Activated CD4-positive, CD25-positive, alpha-beta regulatory T cell (primary cell): Measurements from ENCODE around the gene MRPL51.
"Not testable (repeated sequence)": the region's sequence is repeated elsewhere in the genome, so short reads cannot be mapped to it uniquely, and the experiment has no call there.

ENCODE experiments used
- DNase-seq, 4 experiments: peaks; one replicate each; lab custom pipeline; 2025; lab: John Stamatoyannopoulos, UW

Gene MRPL51

GRCh38 chr12:6488240-6488639 lies 4.8 kb downstream of the MRPL51 start:
- DNase-seq, result no peak

GRCh38 chr12:6478416-6478815 lies 14.6 kb downstream of the MRPL51 start:
- DNase-seq, result no peak

- DNase-seq, result not testable (repeated sequence)
These were observed 15.3 kb downstream of the MRPL51 start for GRCh38 chr12:6477601-6478377.

GRCh38 chr12:6476489-6476888 lies 16.6 kb downstream of the MRPL51 start:
- no peak for DNase-seq

DNA sequence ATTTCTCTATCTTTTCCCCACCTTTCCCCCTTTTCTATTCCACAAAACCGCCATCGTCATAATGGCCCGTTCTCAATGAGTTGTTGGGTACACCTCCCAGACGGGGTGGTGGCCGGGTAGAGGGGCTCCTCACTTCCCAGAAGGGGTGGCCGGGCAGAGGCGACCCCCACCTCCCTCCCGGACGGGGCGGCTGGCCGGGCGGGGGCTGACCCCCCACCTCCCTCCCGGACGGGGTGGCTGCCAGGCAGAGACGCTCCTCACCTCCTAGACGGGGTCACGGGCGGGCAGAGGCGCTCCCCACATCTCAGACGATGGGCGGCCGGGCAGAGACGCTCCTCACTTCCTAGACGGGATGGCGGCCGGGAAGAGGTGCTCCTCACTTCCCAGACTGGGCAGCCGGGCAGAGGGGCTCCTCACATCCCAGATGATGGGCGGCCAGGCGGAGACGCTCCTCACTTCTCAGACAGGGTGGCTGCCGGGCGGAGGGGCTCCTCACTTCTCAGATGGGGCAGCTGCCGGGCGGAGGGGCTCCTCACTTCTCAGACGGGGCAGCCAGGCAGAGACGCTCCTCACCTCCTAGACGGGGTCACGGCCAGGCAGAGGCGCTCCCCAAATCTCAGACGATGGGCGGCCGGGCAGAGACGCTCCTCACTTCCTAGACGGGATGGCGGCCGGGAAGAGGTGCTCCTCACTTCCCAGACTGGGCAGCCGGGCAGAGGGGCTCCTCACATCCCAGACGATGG lies 17.7 kb downstream of the MRPL51 start:
- not testable (repeated sequence) for DNase-seq

DNA sequence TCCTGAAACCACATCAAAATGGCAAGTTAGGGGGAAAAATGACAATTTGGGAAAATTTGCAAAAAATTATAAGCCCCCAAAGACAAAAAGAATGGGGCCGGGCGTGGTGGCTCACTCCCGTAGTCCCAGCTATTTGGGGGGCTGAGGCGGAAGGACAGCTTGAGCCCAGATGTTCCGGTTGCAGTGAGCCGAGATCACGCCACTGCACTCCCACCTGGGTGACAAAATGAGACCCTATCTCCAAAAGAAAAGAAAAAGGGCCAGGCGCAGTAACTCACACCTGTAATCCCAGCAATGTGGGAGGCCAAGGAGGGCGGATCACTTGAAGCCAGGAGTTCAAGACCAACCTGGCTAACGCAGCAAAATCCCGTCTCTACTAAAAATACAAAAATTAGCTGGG lies 20.6 kb downstream of the MRPL51 start:
- no peak for DNase-seq

- DNase-seq, result no peak
These were observed 21.1 kb downstream of the MRPL51 start for GRCh38 chr12:6471989-6472360.

- peak; percentile 90 to 97 (median 94) for DNase-seq
These were observed 22.5 kb downstream of the MRPL51 start, which contains the start of gene VAMP1 for GRCh38 chr12:6470375-6471163. TSS of gene VAMP1 (minus strand) at chr12:6470677. CDS start at chr12:6470531, 146 bp downstream.

DNA sequence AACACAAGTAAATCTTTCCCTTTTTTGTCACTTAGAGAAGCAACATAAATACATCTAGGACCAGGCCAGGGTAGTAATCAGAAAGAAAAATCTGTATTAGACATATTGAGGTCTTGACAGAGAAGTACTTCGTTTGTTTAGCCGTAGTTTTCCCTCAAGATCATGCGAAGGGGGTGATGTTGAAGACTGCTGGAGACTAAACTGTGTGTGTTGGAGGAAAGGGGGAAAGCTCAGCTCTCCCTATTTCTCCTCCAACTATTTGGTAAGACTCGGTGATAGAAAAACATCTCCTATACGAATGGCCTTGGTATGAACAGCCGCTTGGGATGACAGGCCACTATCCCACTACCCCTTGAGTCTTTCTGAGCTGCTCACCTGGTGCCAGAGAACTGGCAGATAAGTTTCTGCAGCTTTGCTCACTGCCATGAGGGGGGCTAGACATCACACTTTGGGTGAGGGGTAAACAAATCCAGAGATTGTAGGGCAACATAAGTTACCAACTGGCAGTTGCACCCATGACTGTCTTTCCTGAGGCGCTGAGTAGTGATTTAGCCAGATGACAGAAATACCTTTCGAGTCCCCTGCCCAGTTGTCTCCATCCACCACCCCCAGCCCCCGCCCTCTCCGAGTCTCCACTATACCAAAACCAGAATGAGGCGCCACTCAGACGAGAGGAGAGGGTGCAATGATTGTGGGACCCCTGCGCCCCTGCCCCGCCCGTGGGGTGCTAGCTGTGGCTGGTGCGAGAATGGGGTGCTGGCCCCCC lies 23.3 kb downstream of the MRPL51 start:
- no peak for DNase-seq

- DNase-seq, result no peak
These were observed 24.0 kb downstream of the MRPL51 start for GRCh38 chr12:6469092-6469491.

DNA sequence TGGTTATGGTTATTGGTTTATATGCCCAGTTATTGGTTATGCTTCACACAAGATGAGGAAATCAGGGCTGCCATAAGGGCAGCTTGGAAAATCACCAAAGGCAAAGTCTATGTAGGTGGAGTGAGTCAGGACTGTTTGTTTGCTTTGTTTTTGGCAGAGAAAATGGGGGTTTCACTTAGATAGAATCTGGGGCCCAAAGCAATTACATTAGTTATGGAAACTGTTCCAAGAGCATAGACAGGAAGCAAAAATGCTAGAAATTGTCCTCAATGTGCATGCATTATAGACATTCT lies 24.8 kb downstream of the MRPL51 start:
- DNase-seq, result no peak

GRCh38 chr12:6467571-6468282 lies 25.3 kb downstream of the MRPL51 start:
- DNase-seq, result not testable (repeated sequence)

DNA sequence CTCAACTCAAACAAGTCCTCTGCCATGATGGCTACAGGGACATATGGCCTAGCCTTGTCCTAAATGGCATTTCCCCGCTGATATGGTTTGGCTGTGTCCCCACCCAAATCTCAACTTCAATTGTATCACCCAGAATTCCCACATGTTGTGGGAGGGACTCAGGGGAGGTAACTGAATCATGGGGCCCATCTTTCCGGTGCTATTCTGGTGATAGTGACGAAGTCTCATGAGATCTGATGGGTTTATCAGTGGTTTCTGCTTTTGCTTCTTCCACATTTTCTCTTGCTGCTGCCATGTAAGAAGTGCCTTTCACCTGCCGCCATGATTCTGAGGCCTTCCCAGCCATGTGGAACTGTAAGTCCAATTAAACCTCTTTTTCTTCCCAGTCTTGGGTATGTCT lies 26.3 kb downstream of the MRPL51 start:
- not testable (repeated sequence) for DNase-seq

DNA sequence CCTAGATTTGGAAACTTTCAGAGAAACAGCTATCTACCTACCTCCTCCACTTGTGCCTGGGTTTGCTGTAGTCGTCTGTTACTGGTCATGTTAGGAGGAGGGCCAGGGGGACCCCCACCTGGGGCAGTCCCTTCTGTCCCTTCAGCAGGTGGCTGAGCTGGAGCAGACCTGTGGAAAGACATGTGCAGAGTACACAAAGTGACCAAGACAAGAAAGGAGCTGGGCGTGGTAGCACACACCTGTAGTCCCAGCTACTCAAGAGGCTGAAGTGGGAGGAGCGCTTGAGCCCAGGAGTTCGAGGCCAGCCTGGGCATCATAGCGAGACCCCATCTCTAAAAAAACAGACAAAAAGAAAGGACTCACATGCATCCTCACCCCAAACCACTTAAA lies 26.9 kb downstream of the MRPL51 start:
- DNase-seq, result no peak

GRCh38 chr12:6465467-6466183 lies 27.4 kb downstream of the MRPL51 start:
- DNase-seq, result peak in 1 of 4 experiments; percentile 18

DNA sequence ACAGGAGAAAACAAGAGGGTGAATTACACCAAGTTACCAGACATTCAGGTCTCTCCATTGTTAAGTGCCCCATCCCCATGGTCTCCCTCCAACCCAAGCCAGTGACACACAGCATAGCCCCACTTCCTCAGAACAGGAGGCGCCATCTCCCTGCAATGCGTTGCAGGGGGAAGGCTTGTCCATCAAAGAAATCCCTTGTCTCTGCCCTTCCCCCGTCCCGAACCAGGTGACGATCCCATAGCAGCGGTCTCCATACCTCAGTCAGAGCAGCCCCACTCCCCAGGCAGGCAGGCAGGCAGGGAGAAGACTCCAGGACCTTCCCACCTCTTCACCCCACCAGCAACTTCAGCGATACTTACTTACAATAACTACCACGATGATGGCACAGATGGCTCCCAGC lies 28.5 kb downstream of the MRPL51 start:
- DNase-seq, result no peak

DNA sequence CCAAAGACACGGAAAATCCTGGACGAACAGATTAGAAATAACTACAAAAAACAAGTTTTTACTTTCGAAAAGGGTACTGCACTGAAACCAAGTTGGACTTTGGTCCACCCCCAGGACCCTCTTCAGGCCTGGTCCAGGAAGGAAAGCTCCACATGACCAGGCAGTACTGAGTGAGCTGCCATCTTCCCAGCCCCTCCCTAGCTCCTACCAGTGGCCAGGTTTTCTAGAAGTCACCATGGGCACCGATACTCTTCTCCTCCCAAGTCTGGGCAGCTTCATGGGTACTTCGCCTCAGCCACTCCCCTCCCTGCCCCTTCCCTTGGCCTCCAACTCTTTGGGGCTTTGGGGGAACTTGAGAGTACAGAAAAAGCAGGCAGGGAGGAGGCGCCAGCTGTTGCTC lies 29.2 kb downstream of the MRPL51 start:
- DNase-seq, result no peak

GRCh38 chr12:6463216-6463615 lies 29.8 kb downstream of the MRPL51 start:
- no peak for DNase-seq

DNA sequence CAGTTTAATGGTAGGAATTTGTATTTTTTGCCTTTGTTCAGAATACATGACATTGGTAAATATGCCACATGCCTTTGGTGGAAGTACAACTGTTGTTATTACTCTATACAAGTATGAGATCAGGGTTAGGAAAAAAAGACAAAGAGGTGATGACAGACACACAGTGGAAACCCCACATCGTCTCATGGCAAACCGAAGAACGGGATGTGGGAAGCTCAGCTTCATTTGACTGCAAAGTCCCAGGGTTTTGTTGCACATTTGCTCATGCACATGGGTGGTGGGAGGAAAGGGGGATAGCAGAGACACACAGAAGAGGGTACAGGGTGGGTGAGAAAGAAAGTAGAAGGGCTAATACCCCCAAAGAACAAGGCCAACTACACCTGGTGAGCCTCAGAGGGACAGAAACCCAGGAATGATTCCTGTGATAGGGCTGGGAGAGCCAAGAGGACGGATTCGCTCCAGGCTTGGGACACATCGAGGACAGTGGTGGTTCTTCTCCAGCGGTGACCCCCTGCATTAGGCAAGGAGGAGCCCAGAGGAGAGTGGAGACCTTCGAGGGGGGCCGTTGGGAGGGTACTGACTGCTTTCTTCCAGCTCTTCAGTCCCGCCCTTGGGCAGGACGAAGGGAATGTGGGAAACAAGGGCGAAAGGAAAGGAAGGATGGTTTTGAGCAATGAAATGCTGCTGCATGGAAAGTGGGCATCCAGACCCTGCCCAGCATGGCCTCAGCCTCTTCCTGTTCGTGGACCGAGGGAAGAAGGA lies 30.6 kb downstream of the MRPL51 start:
- DNase-seq, result no peak
